Cerebellar nuclear complex (tissue), 1 donor: ENCODE data around the gene AK5.

Experiments
- DNase-seq, 2 experiments: peaks; one replicate each; lab custom pipeline; 2025; lab: John Stamatoyannopoulos, UW

Gene AK5

DNA sequence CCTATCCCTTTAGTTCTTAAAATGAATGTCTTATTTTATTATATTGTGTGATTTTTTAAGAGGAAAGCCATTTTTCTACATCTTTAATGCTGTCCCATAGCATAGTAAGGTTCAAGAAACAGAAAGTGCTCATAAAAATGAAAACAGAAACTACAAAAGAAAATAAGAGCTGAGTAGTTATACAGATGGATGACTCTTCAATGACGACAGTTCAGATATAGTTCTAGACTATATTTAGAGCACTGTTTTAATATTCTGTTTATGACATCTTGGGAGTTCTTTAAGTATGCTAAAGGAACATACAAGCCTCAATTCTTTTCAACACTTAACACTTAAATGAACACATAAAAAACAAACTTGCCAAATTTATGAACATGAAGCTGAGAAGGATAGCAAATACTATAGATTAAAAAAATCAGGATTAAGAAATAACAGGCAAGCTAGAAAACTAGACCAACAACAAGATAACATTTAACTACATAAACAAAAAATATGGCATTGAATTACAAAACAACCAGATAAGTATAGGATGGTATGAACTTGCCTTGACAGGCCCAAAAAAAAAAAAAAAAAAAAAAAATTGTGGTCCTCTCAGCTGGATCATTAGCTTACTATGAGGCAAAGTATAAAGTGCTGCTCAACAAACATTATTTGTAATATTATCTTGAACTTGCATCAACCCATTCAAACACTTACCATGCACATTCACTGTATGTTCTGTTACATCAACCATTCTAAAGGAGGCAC lies 312.7 kb downstream of the AK5 start:
- DNase-seq, result no peak

DNA sequence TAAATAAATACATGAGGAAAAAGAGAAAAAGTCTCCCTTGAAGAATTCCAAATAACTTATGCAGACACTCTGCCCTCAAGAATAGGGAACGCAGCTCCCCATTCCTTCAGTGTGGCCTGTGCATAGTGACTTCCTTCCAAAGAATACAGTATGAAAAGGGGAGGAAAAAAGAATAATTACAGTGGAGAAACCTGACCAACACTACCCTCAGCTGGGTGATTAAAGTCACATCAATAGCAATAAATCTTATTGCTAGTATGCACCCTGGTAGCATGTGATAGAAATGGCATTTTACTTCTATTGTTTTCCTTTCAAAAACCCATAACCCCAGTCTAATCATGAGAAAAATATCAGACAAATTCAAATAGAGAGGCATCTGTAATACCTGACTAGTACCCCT lies 315.5 kb downstream of the AK5 start:
- DNase-seq, result no peak

GRCh38 chr1:77605246-77606026 lies 323.6 kb downstream of the AK5 start:
- DNase-seq, result no peak

- no peak for DNase-seq
These were observed 327.1 kb downstream of the AK5 start for GRCh38 chr1:77608893-77609292.
